Activated CD4-positive, alpha-beta T cell treated with anti-CD3 and anti-CD28 coated beads for 36 hours (primary cell): Measurements from ENCODE around the gene VPS39. TPM values are rescaled to one million over a fixed set of nuclear protein-coding genes. Genes with fewer than 3 reads are reported as not detected.
A peak's percentile ranks its signal among the peaks of the same experiment; 100 is the strongest.
"Not testable (repeated sequence)": the region's sequence is repeated elsewhere in the genome, so short reads cannot be mapped to it uniquely, and the experiment has no call there.

ENCODE experiments used
- ATAC-seq: fragments of 200-7000 bp; cut with Tn5 transposase; one replicate; pipeline ENCODE4 v1.10.0; 2021; ENCODE audit warnings: mild to moderate bottlenecking, moderate library complexity
- CTCF ChIA-PET: fragments of 350-600 bp; sonication (Branson Sonifier 250); formaldehyde crosslinking; loops from one replicate; lab custom pipeline; 2021; ENCODE audit warnings: antibody characterized with exemption; lab: Charles Lee
- POLR2A ChIA-PET: fragments of 350-600 bp; sonication (Branson Sonifier 250); formaldehyde crosslinking; loops from one replicate; lab custom pipeline; 2021; ENCODE audit warnings: antibody characterized with exemption, inconsistent platforms; lab: Charles Lee
- DNase-seq: peaks from one replicate; pipeline ENCODE4 v3.0.0-alpha.2; 2020
- H3K27ac Mint-ChIP-seq: one replicate; pipeline ENCODE4 v1.8.0; 2021; ENCODE audit warnings: mixed read lengths
- H3K27me3 Mint-ChIP-seq: one replicate; pipeline ENCODE4 v1.8.0; 2021; ENCODE audit warnings: mixed read lengths
- H3K36me3 Mint-ChIP-seq: one replicate; pipeline ENCODE4 v1.8.0; 2021; ENCODE audit warnings: low read depth, mixed read lengths
- H3K4me1 Mint-ChIP-seq: one replicate; pipeline ENCODE4 v1.8.0; 2021; ENCODE audit warnings: mixed read lengths
- H3K4me3 Mint-ChIP-seq: one replicate; pipeline ENCODE4 v1.8.0; 2021; ENCODE audit warnings: mild to moderate bottlenecking, moderate library complexity, mixed read lengths
- H3K9me3 Mint-ChIP-seq: one replicate; pipeline ENCODE4 v1.8.0; 2021; ENCODE audit warnings: low read depth, mixed read lengths
- intact Hi-C, 2 experiments: fragments of 100-400 bp; cut with DNase I in 1 of 2; cut with micrococcal nuclease in 1 of 2; formaldehyde crosslinking; loops; one replicate each; pipeline versions ENCODE4 v1.14.2 to v1.15.1; 2022 to 2024; cut with DNase I, micrococcal nuclease
- total RNA-seq, 2 experiments: library from RNA; stranded (reverse); gene quantifications; one replicate each; pipeline ENCODE4 v1.2.3, GENCODE V29; 2021

The VPS39 gene
- total RNA-seq = 10 to 100 TPM; 49.5 to 56.2 TPM

DNA sequence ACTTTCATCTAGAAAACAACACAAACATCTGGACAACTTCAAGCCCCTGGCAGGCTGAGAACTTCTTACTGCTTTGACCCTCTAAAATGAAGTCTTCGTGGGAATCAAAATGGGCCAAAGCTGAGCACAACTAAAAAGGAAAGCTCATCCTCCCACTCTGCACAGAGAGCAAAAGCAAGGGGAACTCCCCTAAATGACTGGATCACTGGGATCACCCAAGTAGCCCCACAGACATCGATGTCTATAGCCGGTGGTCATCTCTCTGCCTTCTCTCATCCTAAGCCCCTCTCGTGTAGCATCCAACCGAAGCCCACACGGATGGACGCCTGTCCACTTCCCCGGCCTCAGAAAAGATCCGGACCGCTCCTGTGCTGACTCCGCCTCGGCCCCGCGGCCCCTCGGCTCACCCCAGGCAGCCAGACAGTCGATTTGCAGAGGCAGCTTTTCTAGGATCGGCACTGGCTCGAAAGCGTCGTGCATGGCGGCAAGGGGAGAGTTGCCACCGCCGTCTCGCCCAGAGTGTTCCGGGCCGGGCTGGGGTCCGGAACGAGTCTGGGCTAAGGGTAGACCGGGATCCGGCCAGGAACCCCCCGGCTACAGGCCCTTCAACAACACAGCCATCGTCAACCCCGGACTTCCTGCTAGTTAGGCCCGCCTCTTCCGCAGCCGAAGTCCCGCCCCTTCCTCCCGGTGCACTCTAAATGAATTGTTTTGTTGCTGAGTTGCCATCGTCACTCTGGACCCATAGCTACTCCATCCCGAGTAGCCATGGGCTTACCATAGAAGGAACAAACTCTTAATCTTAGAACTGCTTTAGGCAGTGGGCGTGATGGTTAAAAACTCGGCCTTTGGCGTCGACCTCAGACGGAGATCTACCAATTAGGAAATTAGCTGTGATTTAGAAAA is at the start of gene VPS39:
Gene VPS39, minus strand, starts transcription at position 631 of the 906 bp plus-strand sequence. Its CDS starts 151 bp downstream, at position 480.
- ChIA-PET CTCF (interaction anchor here (1.2 to 1.6 kb wide), 3 partner anchors 14 to 235 kb away, joined by 3 to 5 read pairs (median 5); partner anchors contain the start of gene EHD4), POLR2A (interaction anchor here (0.7 to 1.4 kb wide), 5 partner anchors 21 to 235 kb away, joined by 3 to 4 read pairs (median 3); partner anchors contain the start of genes EHD4 and TMEM87A)
- intact Hi-C loops = loop anchor here (1.0 to 5.0 kb wide), 9 partner anchors 15 to 714 kb away; partner anchors contain the start of genes GANC (in 2 of the 2), TMEM87A (in 2 of the 2), EHD4 (in 1 of the 2) and MAPKBP1 (in 1 of the 2)
- Mint-ChIP-seq H3K4me3 (peak within 1 kb of the TSS; percentile 99), H3K36me3 (peaks cover 30% of the 10 kb centered on the region), H3K9me3 (no peaks in the 10 kb centered on the region), H3K27me3 (no peaks in the 10 kb centered on the region), H3K27ac (peak within 1 kb of the TSS; percentile 97), H3K4me1 (peaks cover 32% of the 10 kb centered on the region)
- ATAC-seq (peak; percentile 98), DNase-seq (peak; percentile 91)

DNA sequence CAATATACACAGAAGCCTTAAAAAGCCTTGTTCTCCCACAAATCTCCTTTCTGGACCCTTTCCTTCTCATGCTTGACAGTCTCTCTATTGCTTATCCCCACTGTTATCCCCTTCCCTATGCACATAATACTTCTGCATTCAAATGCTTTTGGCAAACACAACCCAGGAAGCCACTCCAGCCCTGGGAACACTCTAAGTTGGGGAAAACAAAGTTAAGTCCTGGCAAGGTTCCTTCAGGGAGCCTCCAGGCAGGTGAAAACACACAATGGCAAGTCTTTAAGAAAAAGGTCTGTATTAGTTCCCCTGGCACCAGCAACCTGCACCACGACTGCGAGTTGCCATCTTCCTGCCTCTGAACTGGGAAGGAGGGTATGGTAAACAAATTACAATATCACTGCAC is 45.2 kb upstream of the VPS39 start:
- POLR2A ChIA-PET = no interaction called here
- ATAC-seq (no peak), DNase-seq (no peak)
- intact Hi-C loops = no loop called here
- CTCF ChIA-PET = interaction anchor here (0.8 to 1.3 kb wide), 4 partner anchors 15 to 33 kb away, joined by 3 to 5 read pairs (median 4); no protein-coding TSS in a partner anchor
- Mint-ChIP-seq H3K36me3 (peaks cover 47% of the 10 kb centered on the region), H3K4me3 (no peak overlapping the region), H3K9me3 (peaks cover 7% of the 10 kb centered on the region), H3K4me1 (no peaks in the 10 kb centered on the region), H3K27me3 (no peaks in the 10 kb centered on the region), H3K27ac (no peak overlapping the region)

- ChIA-PET POLR2A (no interaction called here), CTCF (no interaction called here)
- Mint-ChIP-seq H3K27me3 (no peaks in the 10 kb centered on the region), H3K4me3 (no peak overlapping the region), H3K36me3 (peaks cover 30% of the 10 kb centered on the region), H3K9me3 (no peaks in the 10 kb centered on the region), H3K27ac (no peak overlapping the region), H3K4me1 (peaks cover 5% of the 10 kb centered on the region)
- no peak for DNase-seq
- intact Hi-C loops = no loop called here
- no peak for ATAC-seq
Observed at GRCh38 chr15:42240823-42241222, 32.7 kb upstream of the VPS39 start.

DNA sequence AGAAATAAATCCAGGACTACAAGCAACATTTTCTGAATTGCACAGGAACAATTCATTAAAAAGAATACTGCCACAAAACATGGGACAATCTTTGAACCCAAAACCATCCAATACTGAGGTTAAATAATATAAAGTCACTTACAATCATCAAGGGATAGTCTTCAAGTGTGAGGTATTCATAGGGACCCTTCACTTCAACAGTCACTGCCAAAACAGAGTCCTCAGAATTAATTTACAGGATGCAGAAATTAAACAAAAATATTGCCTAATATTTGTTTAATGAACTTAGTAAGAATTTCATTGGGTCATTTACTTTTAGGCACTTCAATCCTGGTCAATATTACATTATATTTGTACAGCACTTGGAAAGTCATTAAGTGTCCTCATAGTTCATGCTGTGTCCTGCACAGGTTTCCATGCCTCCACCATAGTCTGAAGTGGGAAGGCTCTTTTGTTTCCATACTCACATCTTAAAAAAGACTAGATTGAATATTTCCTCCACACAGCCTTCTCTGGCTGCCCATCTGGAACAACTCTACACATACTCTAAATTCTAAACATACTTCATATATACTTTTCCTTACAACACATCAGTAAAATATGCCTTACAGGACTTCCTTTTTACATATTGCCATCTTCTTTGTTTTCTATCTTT is 31.6 kb upstream of the VPS39 start:
- ATAC-seq = no peak
- intact Hi-C loops = no loop called here
- no peak overlapping the region for H3K27ac Mint-ChIP-seq
- no peaks in the 10 kb centered on the region for H3K27me3 Mint-ChIP-seq
- H3K36me3 Mint-ChIP-seq = peaks cover 34% of the 10 kb centered on the region
- no peaks in the 10 kb centered on the region for H3K9me3 Mint-ChIP-seq
- DNase-seq = no peak
- ChIA-PET POLR2A (no interaction called here), CTCF (no interaction called here)
- no peak overlapping the region for H3K4me3 Mint-ChIP-seq
- peaks cover 4% of the 10 kb centered on the region for H3K4me1 Mint-ChIP-seq

- DNase-seq (no peak), ATAC-seq (no peak)
- Mint-ChIP-seq H3K36me3 (peaks cover 28% of the 10 kb centered on the region), H3K27ac (no peak overlapping the region), H3K4me3 (no peak overlapping the region), H3K27me3 (no peaks in the 10 kb centered on the region), H3K9me3 (no peaks in the 10 kb centered on the region), H3K4me1 (no peaks in the 10 kb centered on the region)
- ChIA-PET POLR2A (no interaction called here), CTCF (interaction anchor here (0.7 kb wide), 1 partner anchor 558 kb away, joined by 3 read pairs; no protein-coding TSS in a partner anchor)
- intact Hi-C loops = no loop called here
Observed at GRCh38 chr15:42233107-42233506, 25.0 kb upstream of the VPS39 start.

DNA sequence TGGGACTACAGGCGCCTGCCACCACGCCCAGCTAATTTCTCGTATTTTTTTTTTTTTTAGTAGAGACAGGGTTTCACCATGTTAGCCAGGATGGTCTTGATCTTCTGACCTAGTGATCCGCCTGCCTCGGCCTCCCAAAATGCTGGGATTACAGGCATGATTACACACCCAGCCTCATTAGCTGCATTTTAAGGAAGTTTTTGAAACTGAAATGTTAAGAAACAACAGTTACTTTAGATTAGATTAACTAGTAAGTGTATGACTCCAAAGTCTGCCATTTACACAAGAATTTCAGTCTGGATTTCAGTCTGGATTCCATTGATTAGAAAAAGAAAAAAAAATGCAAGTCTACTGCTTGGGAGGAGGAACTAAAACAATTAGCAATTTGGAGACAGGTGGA is 24.5 kb upstream of the VPS39 start:
- H3K4me1 Mint-ChIP-seq = no peaks in the 10 kb centered on the region
- ChIA-PET POLR2A (no interaction called here), CTCF (interaction anchor here (0.6 kb wide), 1 partner anchor 151 kb away, joined by 3 read pairs; no protein-coding TSS in a partner anchor)
- no peak for ATAC-seq
- no peaks in the 10 kb centered on the region for H3K27me3 Mint-ChIP-seq
- no peak overlapping the region for H3K4me3 Mint-ChIP-seq
- H3K36me3 Mint-ChIP-seq = peaks cover 28% of the 10 kb centered on the region
- DNase-seq = no peak
- H3K9me3 Mint-ChIP-seq = no peaks in the 10 kb centered on the region
- H3K27ac Mint-ChIP-seq = no peak overlapping the region
- intact Hi-C loops = no loop called here

DNA sequence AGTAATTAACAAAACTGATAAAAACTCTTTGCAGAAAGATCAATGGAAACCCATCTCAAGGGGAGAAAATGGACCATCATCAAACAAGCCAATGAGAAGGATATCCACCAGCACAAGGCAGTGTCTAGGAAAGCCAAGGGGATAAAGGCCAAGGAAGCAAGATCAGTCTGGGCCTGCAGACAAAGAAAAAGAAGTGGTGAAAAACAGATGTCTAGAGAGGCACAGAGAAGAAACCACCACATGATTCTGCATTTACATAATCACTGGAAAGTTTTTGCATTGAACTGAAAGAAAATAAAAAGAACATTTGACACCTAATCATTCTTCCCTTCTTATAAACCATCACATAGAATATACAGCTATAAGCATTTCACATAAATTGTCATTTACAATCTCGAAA is 23.0 kb upstream of the VPS39 start:
- Mint-ChIP-seq H3K27ac (no peak overlapping the region), H3K36me3 (peaks cover 21% of the 10 kb centered on the region), H3K9me3 (no peaks in the 10 kb centered on the region), H3K4me3 (no peak overlapping the region), H3K27me3 (no peaks in the 10 kb centered on the region), H3K4me1 (no peaks in the 10 kb centered on the region)
- ATAC-seq = no peak
- ChIA-PET POLR2A (no interaction called here), CTCF (no interaction called here)
- DNase-seq = no peak
- intact Hi-C loops = no loop called here

- H3K27ac Mint-ChIP-seq, H3K27me3 Mint-ChIP-seq, DNase-seq, intact Hi-C loops, ATAC-seq, H3K4me3 Mint-ChIP-seq, H3K4me1 Mint-ChIP-seq, H3K9me3 Mint-ChIP-seq: not testable (repeated sequence)
- POLR2A ChIA-PET = interaction anchor here (0.6 kb wide), 1 partner anchor 21 kb away, joined by 4 read pairs; the partner anchor contains the start of gene VPS39
- CTCF ChIA-PET = interaction anchor here (0.5 to 1.9 kb wide), 4 partner anchors 9 to 80 kb away, joined by 3 to 7 read pairs (median 6); partner anchors contain the start of gene VPS39
- H3K36me3 Mint-ChIP-seq = peaks cover 28% of the 10 kb centered on the region
Observed at GRCh38 chr15:42228981-42229380, 20.9 kb upstream of the VPS39 start.

DNA sequence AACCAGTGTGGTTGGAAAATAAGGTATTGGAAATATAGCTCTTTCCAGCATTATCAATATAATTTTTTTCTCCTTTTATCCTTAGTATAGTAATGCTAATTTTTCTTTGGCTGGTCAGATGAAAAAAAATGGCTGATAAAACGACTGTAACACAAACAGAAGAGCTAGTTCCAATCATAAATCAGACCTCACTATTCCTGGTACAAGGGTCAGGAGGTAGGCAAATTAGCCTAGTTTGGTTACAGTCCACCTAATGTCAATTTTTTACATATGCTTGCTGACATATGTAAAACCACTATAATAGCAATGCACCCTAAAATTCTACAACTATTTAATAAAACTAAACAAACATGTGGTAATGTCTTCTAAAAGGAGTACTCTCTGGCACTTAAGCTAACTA is 19.9 kb upstream of the VPS39 start:
- no peak overlapping the region for H3K4me3 Mint-ChIP-seq
- intact Hi-C loops = no loop called here
- ATAC-seq (no peak), DNase-seq (no peak)
- H3K27ac Mint-ChIP-seq = no peak overlapping the region
- CTCF ChIA-PET = interaction anchor here (0.5 to 1.9 kb wide), 7 partner anchors 8 to 933 kb away, joined by 3 to 7 read pairs (median 5); partner anchors contain the start of gene VPS39
- H3K36me3 Mint-ChIP-seq = peaks cover 31% of the 10 kb centered on the region
- H3K4me1 Mint-ChIP-seq = no peaks in the 10 kb centered on the region
- no peaks in the 10 kb centered on the region for H3K9me3 Mint-ChIP-seq
- POLR2A ChIA-PET = no interaction called here
- H3K27me3 Mint-ChIP-seq = no peaks in the 10 kb centered on the region

DNA sequence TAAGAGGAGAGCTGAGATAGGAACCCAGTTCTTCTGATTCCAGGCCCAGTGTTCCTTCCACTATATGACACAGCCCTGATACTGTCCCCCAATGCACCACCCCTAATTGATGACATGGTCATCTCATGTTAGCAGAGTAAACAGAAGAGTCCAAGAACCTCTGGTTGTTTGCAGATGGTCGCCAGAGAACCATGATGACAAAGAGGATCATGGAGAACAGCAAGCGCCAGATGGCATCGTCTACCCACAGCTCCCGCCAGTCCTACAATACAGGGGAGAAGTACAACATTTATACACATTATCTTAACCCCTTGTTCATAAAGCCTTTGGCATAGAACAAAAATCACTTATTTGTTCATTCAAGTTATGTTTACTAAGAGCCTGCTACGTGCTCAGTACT is 18.5 kb upstream of the VPS39 start:
- H3K4me3 Mint-ChIP-seq = no peak overlapping the region
- no peaks in the 10 kb centered on the region for H3K4me1 Mint-ChIP-seq
- DNase-seq = no peak
- ChIA-PET CTCF (no interaction called here), POLR2A (interaction anchor here (1.0 kb wide), 1 partner anchor 10 kb away, joined by 3 read pairs; no protein-coding TSS in a partner anchor)
- H3K27me3 Mint-ChIP-seq = no peaks in the 10 kb centered on the region
- H3K36me3 Mint-ChIP-seq = peaks cover 27% of the 10 kb centered on the region
- no peak overlapping the region for H3K27ac Mint-ChIP-seq
- intact Hi-C loops = no loop called here
- no peak for ATAC-seq
- H3K9me3 Mint-ChIP-seq = no peaks in the 10 kb centered on the region

DNA sequence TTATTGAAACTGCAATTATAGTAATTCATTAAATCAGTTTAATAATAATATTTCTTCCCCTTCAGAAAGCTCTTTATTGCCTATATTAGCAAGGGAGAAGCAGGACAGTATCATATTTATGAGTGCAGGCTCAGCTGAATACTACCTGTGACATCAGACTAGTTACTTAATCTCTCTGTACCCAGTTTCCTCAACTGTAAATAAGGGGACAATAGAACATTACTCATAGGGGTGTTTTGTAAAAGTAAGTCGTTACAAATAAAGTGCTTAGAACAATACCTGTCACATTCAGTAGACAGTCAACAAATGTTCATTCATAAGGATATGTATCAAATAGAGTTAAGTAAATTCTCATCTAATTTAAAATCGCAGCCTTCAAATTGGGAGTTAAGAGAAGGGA is 12.1 kb upstream of the VPS39 start:
- no peak for ATAC-seq
- no peak overlapping the region for H3K4me3 Mint-ChIP-seq
- intact Hi-C loops = no loop called here
- peaks cover 15% of the 10 kb centered on the region for H3K4me1 Mint-ChIP-seq
- no peak overlapping the region for H3K27ac Mint-ChIP-seq
- POLR2A ChIA-PET = interaction anchor here (0.5 kb wide), 1 partner anchor 11 kb away, joined by 3 read pairs; no protein-coding TSS in a partner anchor
- peaks cover 46% of the 10 kb centered on the region for H3K36me3 Mint-ChIP-seq
- H3K9me3 Mint-ChIP-seq = no peaks in the 10 kb centered on the region
- CTCF ChIA-PET = interaction anchor here (0.9 to 1.7 kb wide), 3 partner anchors 9 to 33 kb away, joined by 4 to 7 read pairs (median 4); no protein-coding TSS in a partner anchor
- no peaks in the 10 kb centered on the region for H3K27me3 Mint-ChIP-seq
- DNase-seq = no peak
